ENCODE measurements around the gene PRDM16.

The PRDM16 gene

DNA sequence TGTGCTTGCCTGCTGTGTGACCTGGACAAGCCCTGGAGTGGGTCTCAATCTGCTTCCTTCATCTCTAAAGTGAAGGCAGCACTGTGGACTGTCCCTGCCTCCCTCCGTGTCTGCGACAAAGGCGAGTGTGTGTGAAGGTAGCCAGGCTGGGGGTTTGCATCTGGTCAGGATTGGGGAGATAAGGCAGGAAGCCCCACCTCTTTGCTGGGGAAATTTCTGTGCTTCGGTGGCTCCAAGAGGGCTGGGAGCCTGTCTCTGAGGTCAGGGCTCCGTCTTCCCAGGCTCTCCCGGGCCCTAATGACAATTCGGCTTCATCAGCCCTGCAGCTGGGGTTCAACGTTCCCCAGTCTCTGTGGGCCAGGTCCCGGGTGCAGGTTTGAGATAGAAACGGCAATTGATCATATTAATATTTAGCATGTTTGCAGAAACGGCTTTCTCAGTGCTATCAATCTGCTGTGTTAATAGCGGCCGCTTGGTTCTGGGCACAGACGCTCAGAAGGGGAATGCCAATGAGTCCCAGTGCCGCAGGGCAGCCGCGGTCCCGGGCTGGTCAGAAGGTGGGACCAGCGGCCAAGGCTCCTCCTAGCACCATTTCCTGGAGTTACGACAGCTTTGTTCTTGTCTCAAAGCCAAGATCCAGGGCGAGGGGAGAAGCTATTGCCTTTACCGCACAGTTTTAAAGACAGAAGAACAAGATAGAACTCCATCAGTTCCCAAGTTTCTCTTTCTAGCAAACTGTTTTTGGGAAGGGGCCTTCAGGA is 105.7 kb downstream of the PRDM16 start:
- H3K4me3 ChIP-seq (ENCODE audit: low read length) = no peak overlapping the region
- peak overlapping the region; percentile 5 for H3K9ac ChIP-seq (ENCODE audit: low read length)
- H3K4me1 ChIP-seq (ENCODE audit: control insufficient read depth, insufficient read depth, low read length) = peaks cover 52% of the 10 kb centered on the region
- no peaks in the 10 kb centered on the region for H3K9me3 ChIP-seq (ENCODE audit: control insufficient read depth, low read length)
- H3K27me3 ChIP-seq (ENCODE audit: control insufficient read depth, insufficient read depth, low read length) = no peaks in the 10 kb centered on the region
- H3K36me3 ChIP-seq (ENCODE audit: control insufficient read depth, insufficient read depth, low read length) = no peaks in the 10 kb centered on the region

DNA sequence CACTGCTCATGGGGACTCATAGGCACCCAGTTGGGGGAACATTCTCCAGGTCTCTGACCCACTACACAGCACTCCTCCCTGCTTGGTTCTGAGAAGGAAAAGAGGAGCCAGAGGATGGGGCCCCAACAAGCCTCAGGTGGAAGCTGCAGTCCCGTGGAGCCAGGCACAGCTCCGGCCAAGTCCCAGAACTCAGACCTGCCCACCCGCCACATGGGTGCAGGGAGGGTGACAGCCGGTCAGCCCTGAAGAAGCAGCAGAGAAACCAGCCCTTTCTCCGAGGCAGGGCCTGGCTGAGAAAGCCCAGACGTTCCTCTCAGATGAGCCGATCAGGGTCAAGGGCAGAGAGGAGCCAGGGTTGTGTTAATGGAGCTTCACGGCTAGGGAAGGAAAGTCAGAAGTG is 106.5 kb downstream of the PRDM16 start:
- Histone ChIP-seq H3K9ac (ENCODE audit: low read length) (peak overlapping the region; percentile 5), H3K27me3 (ENCODE audit: control insufficient read depth, insufficient read depth, low read length) (no peaks in the 10 kb centered on the region), H3K36me3 (ENCODE audit: control insufficient read depth, insufficient read depth, low read length) (no peaks in the 10 kb centered on the region), H3K9me3 (ENCODE audit: control insufficient read depth, low read length) (no peaks in the 10 kb centered on the region), H3K4me3 (ENCODE audit: low read length) (no peak overlapping the region), H3K4me1 (ENCODE audit: control insufficient read depth, insufficient read depth, low read length) (peaks cover 44% of the 10 kb centered on the region)

DNA sequence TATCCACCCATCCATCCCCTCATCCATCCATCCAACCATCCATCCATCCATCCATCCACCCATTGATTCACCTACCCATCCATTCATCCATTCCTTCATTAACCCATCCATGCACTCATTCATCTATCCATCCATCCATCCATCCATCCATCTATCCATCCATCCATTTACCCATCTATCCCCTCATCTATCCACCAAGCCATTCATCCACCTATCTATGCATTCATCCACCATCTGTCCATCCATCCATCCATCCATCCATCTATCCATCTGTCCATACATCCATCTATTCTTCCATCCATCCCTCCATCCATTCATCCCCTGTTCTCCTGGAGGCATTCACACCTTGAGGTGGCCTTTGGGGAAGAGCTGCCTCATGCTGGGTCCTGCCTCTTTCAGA is 107.0 kb downstream of the PRDM16 start:
- no peaks in the 10 kb centered on the region for H3K9me3 ChIP-seq (ENCODE audit: control insufficient read depth, low read length)
- H3K27me3 ChIP-seq (ENCODE audit: control insufficient read depth, insufficient read depth, low read length) = no peaks in the 10 kb centered on the region
- peaks cover 38% of the 10 kb centered on the region for H3K4me1 ChIP-seq (ENCODE audit: control insufficient read depth, insufficient read depth, low read length)
- H3K4me3 ChIP-seq (ENCODE audit: low read length) = no peak overlapping the region
- H3K9ac ChIP-seq (ENCODE audit: low read length) = no peak overlapping the region
- H3K36me3 ChIP-seq (ENCODE audit: control insufficient read depth, insufficient read depth, low read length) = no peaks in the 10 kb centered on the region

DNA sequence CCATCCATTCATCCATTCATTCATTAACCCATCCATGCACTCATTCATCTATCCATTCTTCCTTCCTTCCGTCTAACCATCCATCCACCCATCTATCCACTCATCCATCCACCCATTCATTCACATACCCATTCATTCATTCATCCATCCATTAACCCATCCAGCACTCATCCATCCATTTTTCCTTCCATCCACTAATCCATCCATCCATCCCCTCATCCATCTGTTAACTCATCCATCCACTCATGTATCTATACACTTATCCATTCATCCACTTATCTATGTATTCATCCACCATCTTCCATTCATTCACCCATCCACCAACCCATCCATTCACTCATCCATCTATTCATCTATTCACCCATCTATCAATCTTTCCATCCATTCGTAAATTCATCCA is 107.8 kb downstream of the PRDM16 start:
- H3K4me1 ChIP-seq (ENCODE audit: control insufficient read depth, insufficient read depth, low read length) = peaks cover 30% of the 10 kb centered on the region
- H3K36me3 ChIP-seq (ENCODE audit: control insufficient read depth, insufficient read depth, low read length) = no peaks in the 10 kb centered on the region
- H3K27me3 ChIP-seq (ENCODE audit: control insufficient read depth, insufficient read depth, low read length) = no peaks in the 10 kb centered on the region
- H3K4me3 ChIP-seq (ENCODE audit: low read length) = no peak overlapping the region
- no peak overlapping the region for H3K9ac ChIP-seq (ENCODE audit: low read length)
- H3K9me3 ChIP-seq (ENCODE audit: control insufficient read depth, low read length) = no peaks in the 10 kb centered on the region

DNA sequence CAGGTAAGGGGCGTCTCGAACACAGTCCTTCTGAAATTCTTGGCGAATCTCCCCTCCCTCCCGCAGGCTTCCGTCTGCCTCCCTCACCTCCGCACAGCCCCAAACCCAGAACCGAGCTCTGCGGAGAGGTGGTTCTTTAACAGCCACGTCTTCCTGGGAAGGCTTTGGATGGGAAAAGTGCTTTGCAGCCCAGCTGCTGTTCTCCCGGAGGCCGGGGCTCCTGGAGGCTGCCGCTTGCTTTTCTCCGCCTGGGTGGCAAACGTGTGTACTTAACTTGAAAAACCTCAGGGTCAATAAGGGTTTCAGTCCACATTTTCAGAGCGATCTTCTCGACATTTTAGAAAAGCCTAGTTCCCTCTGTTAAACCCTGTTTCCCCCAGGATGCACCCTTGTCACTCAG is 109.3 kb downstream of the PRDM16 start:
- Histone ChIP-seq H3K4me1 (ENCODE audit: control insufficient read depth, insufficient read depth, low read length) (peaks cover 26% of the 10 kb centered on the region), H3K9ac (ENCODE audit: low read length) (no peak overlapping the region)

DNA sequence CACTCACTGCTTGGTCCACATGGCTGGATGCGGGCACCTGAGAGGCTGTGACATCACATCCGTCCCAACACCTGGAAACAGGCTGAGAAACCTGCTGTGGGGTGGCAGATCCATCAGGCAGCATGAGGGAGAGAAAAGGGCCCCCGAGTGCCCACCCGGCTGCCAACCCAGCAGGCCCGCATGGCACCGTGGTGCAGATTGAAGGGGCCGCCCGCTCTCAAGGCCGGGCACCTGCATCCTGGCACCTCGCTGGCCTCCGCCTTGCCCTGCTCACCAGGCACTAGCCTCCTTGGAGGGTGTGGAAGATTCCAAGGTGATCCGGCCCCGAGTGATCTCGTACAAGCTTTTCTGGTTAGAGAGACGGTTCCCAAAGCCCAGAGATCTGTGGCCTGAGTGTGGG is 110.5 kb downstream of the PRDM16 start:
- Histone ChIP-seq H3K9me3 (ENCODE audit: control insufficient read depth, low read length) (no peaks in the 10 kb centered on the region), H3K27me3 (ENCODE audit: control insufficient read depth, insufficient read depth, low read length) (no peaks in the 10 kb centered on the region), H3K36me3 (ENCODE audit: control insufficient read depth, insufficient read depth, low read length) (no peaks in the 10 kb centered on the region), H3K9ac (ENCODE audit: low read length) (no peak overlapping the region), H3K4me3 (ENCODE audit: low read length) (no peak overlapping the region), H3K4me1 (ENCODE audit: control insufficient read depth, insufficient read depth, low read length) (peaks cover 14% of the 10 kb centered on the region)

More for the DNA sequence above, 109.3 kb downstream of the PRDM16 start:
- Histone ChIP-seq H3K27me3 (ENCODE audit: control insufficient read depth, insufficient read depth, low read length) (no peaks in the 10 kb centered on the region), H3K36me3 (ENCODE audit: control insufficient read depth, insufficient read depth, low read length) (no peaks in the 10 kb centered on the region), H3K9me3 (ENCODE audit: control insufficient read depth, low read length) (no peaks in the 10 kb centered on the region), H3K4me3 (ENCODE audit: low read length) (no peak overlapping the region)

DNA sequence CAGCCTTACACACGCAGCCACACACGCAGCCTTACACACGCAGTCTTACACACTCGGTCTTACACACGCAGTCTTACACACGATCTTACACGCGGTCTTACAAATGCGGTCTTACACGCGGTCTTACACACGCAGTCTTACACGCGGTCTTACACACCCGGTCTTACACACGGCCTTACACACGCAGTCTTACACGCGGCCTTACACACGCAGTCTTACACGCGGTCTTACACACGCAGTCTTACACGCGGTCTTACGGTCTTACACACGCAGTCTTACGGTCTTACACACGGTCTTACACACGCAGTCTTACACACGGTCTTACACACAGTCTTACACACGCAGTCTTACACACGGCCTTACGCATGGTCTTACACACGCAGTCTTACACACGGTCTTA is 111.9 kb downstream of the PRDM16 start:
- no peaks in the 10 kb centered on the region for H3K27me3 ChIP-seq (ENCODE audit: control insufficient read depth, insufficient read depth, low read length)
- peaks cover under 1% of the 10 kb centered on the region for H3K4me1 ChIP-seq (ENCODE audit: control insufficient read depth, insufficient read depth, low read length)
- no peaks in the 10 kb centered on the region for H3K36me3 ChIP-seq (ENCODE audit: control insufficient read depth, insufficient read depth, low read length)
- H3K9ac ChIP-seq (ENCODE audit: low read length) = no peak overlapping the region
- H3K9me3 ChIP-seq (ENCODE audit: control insufficient read depth, low read length) = no peaks in the 10 kb centered on the region
- H3K4me3 ChIP-seq (ENCODE audit: low read length) = no peak overlapping the region

DNA sequence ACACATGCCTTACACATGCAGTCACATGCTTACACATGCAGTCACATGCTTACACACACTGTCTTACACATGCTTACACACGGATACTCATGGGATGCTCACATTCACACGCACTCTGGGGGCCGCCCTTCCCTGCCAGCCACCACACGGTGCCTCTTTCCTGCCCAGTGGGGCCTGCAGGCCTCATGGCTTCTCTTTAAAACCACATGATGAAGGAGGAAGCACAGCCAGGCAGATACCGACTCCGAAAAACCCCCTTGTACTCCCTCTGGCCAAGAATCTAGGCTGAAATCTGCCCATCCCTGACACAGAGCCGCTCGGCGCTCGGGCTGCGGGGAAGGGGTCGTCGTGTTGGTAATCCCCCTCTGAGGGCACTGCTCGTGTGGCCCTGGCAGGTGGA is 113.0 kb downstream of the PRDM16 start:
- Histone ChIP-seq H3K36me3 (ENCODE audit: control insufficient read depth, insufficient read depth, low read length) (no peaks in the 10 kb centered on the region), H3K9ac (ENCODE audit: low read length) (no peak overlapping the region), H3K4me1 (ENCODE audit: control insufficient read depth, insufficient read depth, low read length) (peaks cover 11% of the 10 kb centered on the region), H3K4me3 (ENCODE audit: low read length) (no peak overlapping the region), H3K9me3 (ENCODE audit: control insufficient read depth, low read length) (no peaks in the 10 kb centered on the region), H3K27me3 (ENCODE audit: control insufficient read depth, insufficient read depth, low read length) (no peaks in the 10 kb centered on the region)

DNA sequence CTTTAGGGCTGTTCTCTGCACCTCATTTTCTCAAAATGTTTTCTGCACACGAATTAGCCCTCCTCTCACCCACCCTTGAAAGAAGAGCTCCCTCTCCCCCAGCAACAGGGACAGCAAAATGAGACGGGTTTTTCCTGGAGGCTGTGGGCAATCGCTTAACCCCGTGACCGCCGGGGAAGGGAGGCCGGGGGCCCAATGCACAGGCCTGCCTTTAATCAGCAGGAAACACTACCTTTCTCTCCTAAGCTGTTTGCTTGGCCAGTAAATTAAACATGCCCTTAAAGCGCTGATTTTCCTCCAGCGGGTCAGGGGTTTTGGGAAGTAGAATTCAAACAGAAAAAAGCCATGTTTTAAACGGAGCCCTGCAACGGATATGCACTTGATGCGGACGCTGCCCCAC is 114.4 kb downstream of the PRDM16 start:
- peaks cover 25% of the 10 kb centered on the region for H3K4me1 ChIP-seq (ENCODE audit: control insufficient read depth, insufficient read depth, low read length)
- no peaks in the 10 kb centered on the region for H3K27me3 ChIP-seq (ENCODE audit: control insufficient read depth, insufficient read depth, low read length)
- H3K9ac ChIP-seq (ENCODE audit: low read length) = peak overlapping the region; percentile 9
- no peak overlapping the region for H3K4me3 ChIP-seq (ENCODE audit: low read length)
- no peaks in the 10 kb centered on the region for H3K9me3 ChIP-seq (ENCODE audit: control insufficient read depth, low read length)
- no peaks in the 10 kb centered on the region for H3K36me3 ChIP-seq (ENCODE audit: control insufficient read depth, insufficient read depth, low read length)

DNA sequence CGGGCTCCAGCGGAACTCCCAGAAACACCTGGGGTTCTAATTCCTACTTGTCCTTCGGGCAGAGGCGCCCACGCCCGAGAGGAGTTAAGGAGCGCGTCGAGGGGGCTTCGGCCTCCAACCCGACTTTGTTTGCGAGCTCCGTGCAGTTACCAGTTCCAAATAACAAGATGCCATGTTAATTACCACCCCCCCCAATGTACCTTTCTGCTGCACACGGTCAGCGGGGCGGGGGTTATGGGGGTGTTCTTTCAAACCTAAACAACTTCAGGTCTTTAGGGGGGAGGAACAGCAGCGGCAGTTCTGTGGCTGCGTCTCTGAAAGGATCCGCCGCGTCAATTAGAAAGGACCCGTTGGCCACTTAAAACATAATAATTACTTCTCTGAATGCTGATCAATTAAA is 114.8 kb downstream of the PRDM16 start:
- no peaks in the 10 kb centered on the region for H3K36me3 ChIP-seq (ENCODE audit: control insufficient read depth, insufficient read depth, low read length)
- no peak overlapping the region for H3K4me3 ChIP-seq (ENCODE audit: low read length)
- no peaks in the 10 kb centered on the region for H3K9me3 ChIP-seq (ENCODE audit: control insufficient read depth, low read length)
- H3K27me3 ChIP-seq (ENCODE audit: control insufficient read depth, insufficient read depth, low read length) = no peaks in the 10 kb centered on the region
- H3K9ac ChIP-seq (ENCODE audit: low read length) = no peak overlapping the region
- H3K4me1 ChIP-seq (ENCODE audit: control insufficient read depth, insufficient read depth, low read length) = peaks cover 30% of the 10 kb centered on the region

DNA sequence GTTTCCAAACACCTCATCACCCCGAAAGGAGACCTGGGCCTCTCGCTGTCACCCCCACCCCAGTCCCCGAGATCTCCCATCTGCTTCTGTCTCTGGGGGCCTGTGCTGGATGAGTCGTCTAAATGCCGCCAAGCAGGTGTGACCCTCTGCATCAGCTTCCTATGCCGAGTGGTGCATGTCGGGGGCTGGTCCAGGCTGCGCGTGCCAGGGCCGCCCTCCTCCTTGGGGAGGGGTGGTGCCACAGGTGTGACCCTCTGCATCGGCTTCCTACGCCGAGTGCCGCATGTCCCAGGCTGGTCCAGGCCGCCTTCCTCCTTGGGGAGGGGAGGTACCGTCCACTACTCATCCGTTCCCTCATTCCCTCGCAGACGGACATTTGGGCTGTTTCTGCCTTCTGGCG is 115.7 kb downstream of the PRDM16 start:
- no peak overlapping the region for H3K4me3 ChIP-seq (ENCODE audit: low read length)
- no peaks in the 10 kb centered on the region for H3K36me3 ChIP-seq (ENCODE audit: control insufficient read depth, insufficient read depth, low read length)
- no peaks in the 10 kb centered on the region for H3K27me3 ChIP-seq (ENCODE audit: control insufficient read depth, insufficient read depth, low read length)
- no peak overlapping the region for H3K9ac ChIP-seq (ENCODE audit: low read length)
- H3K4me1 ChIP-seq (ENCODE audit: control insufficient read depth, insufficient read depth, low read length) = peaks cover 38% of the 10 kb centered on the region
- no peaks in the 10 kb centered on the region for H3K9me3 ChIP-seq (ENCODE audit: control insufficient read depth, low read length)

DNA sequence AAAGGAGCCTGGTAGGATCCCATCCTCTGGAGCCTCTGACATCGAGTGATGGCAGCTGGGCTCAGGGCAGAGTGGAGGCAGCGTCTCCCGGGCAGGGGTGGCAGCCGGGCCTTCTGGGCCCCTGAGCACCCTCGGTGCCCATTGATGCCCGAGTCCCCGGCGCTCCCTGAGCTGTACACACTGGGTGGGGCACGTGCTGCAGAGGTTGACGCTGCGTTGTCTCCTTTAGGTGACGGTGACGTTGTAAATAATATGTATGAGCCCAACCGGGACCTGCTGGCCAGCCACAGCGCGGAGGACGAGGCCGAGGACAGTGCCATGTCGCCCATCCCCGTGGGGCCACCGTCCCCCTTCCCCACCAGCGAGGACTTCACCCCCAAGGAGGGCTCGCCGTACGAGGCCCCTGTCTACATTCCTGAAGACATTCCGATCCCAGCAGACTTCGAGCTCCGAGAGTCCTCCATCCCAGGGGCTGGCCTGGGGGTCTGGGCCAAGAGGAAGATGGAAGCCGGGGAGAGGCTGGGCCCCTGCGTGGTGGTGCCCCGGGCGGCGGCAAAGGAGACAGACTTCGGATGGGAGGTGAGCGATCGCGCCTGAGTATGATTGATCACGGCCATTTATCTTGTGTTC is 117.0 kb downstream of the PRDM16 start:
- Histone ChIP-seq H3K9ac (ENCODE audit: low read length) (peak overlapping the region; percentile 12), H3K4me3 (ENCODE audit: low read length) (no peak overlapping the region), H3K36me3 (ENCODE audit: control insufficient read depth, insufficient read depth, low read length) (no peaks in the 10 kb centered on the region), H3K27me3 (ENCODE audit: control insufficient read depth, insufficient read depth, low read length) (no peaks in the 10 kb centered on the region), H3K4me1 (ENCODE audit: control insufficient read depth, insufficient read depth, low read length) (peaks cover 51% of the 10 kb centered on the region), H3K9me3 (ENCODE audit: control insufficient read depth, low read length) (no peaks in the 10 kb centered on the region)
